Fibroblast of lung (primary cell): ENCODE results near the gene DNAI2. TPM values are rescaled to one million over a fixed set of nuclear protein-coding genes. Genes with fewer than 3 reads are reported as not detected.

Experiments used
- DNase-seq, 2 donors: peaks; one replicate each; pipeline versions ENCODE4 v3.0.0 to v3.0.0-alpha.2; 2010; ENCODE audit warnings: low read depth in 2 of 2
- H2AFZ ChIP-seq: 2 replicates; pipeline ENCODE4 v1.5.1; 2012; ENCODE audit warnings: low read length, control low read depth, inconsistent platforms
- H3K27ac ChIP-seq: 2 replicates; pipeline ENCODE4 v1.5.1; 2011; ENCODE audit warnings: low read length, control low read depth; ENCODE audit not compliant: insufficient read depth
- H3K27me3 ChIP-seq: 2 replicates; pipeline ENCODE4 v1.5.1; 2011; ENCODE audit warnings: mild to moderate bottlenecking, low read length; ENCODE audit not compliant: control insufficient read depth, insufficient read depth
- H3K36me3 ChIP-seq: 2 replicates; pipeline ENCODE4 v1.5.1; 2011; ENCODE audit warnings: low read length; ENCODE audit not compliant: control insufficient read depth, insufficient read depth
- H3K4me1 ChIP-seq: 2 replicates; pipeline ENCODE4 v1.5.1; 2011; ENCODE audit warnings: low read length; ENCODE audit not compliant: control insufficient read depth, insufficient read depth; ENCODE audit errors: extremely low read depth
- H3K4me2 ChIP-seq: 2 replicates; pipeline ENCODE4 v1.5.1; 2011; ENCODE audit warnings: low read length, control low read depth; ENCODE audit not compliant: insufficient read depth; ENCODE audit errors: extremely low read depth
- H3K4me3 ChIP-seq, 4 experiments: fragments of 200-600 bp in 1 of 4; sonication (generic) in 1 of 4; replicated peaks in 1 of 4; 2 replicates each; pipeline ENCODE4 v1.5.1; 2011 to 2016; ENCODE audit warnings: low read length in 4 of 4, low read depth in 3 of 4, mild to moderate bottlenecking in 3 of 4, control low read depth in 2 of 4, inconsistent platforms in 1 of 4, mixed read lengths in 1 of 4; ENCODE audit not compliant: insufficient read depth in 1 of 4; ENCODE audit errors: control extremely low read depth in 1 of 4
- H3K79me2 ChIP-seq: 2 replicates; pipeline ENCODE4 v1.5.1; 2012; ENCODE audit warnings: mild to moderate bottlenecking, low read length, inconsistent platforms; ENCODE audit not compliant: control insufficient read depth, insufficient read depth
- H3K9ac ChIP-seq: 2 replicates; pipeline ENCODE4 v1.5.1; 2011; ENCODE audit warnings: mild to moderate bottlenecking, low read length, control low read depth; ENCODE audit not compliant: insufficient read depth
- H3K9me3 ChIP-seq: 2 replicates; pipeline ENCODE4 v1.5.1; 2012; ENCODE audit warnings: low read depth, low read length; ENCODE audit not compliant: control insufficient read depth, insufficient read depth
- H4K20me1 ChIP-seq: 2 replicates; pipeline ENCODE4 v1.5.1; 2011; ENCODE audit warnings: low read length; ENCODE audit not compliant: control insufficient read depth, insufficient read depth; ENCODE audit errors: extremely low read depth
- CTCF ChIP-seq, 2 donors: IDR thresholded peaks in 1 of 2; conservative IDR thresholded peaks in 1 of 2; 1 replicate in 1 of 2; 2 replicates in 1 of 2; pipeline ENCODE4 v1.5.1; 2011 to 2012; ENCODE audit warnings: low read length in 2 of 2, control low read depth in 1 of 2, inconsistent platforms in 1 of 2, low read depth in 1 of 2, mild to moderate bottlenecking in 1 of 2
- EZH2 ChIP-seq: IDR thresholded peaks from 2 replicates; pipeline ENCODE4 v1.5.1; 2012; ENCODE audit warnings: low read length, control low read depth, mild to moderate bottlenecking; ENCODE audit errors: missing control alignments
- polyA plus RNA-seq, 2 donors: library from polyadenylated mRNA; depleted of rRNA in 1 of 2; stranded (reverse) in 1 of 2; unstranded in 1 of 2; fragments of >200 nt; gene quantifications; 2 replicates each; pipeline ENCODE4 v1.2.1, GENCODE V29; 2011 to 2012; ENCODE audit warnings: missing spikeins in 1 of 2
- total RNA-seq: library from RNA; depleted of rRNA; stranded (reverse); fragments of >200 nt; gene quantifications from 2 replicates; pipeline ENCODE4 v1.2.1, GENCODE V29; 2014

Gene DNAI2
- total and polyA plus RNA-seq, 2 donors (not counting 1 experiment from before 2014, with no cell fraction given), result not detected

GRCh38 chr17:74317071-74317470 lies 43.0 kb downstream of the DNAI2 start:
- H3K9me3 ChIP-seq, result no peaks in the 10 kb centered on the region
- H3K27ac ChIP-seq, result no peak overlapping the region

GRCh38 chr17:74318391-74318790 lies 44.4 kb downstream of the DNAI2 start:
- no peaks in the 10 kb centered on the region for H3K9me3 ChIP-seq

More at GRCh38 chr17:74317071-74317470, 43.0 kb downstream of the DNAI2 start:
- Histone ChIP-seq H3K4me1 (no peaks in the 10 kb centered on the region), H3K79me2 (no peaks in the 10 kb centered on the region), H3K4me2 (no peak overlapping the region), H3K36me3 (no peaks in the 10 kb centered on the region), H3K4me3 (no peak overlapping the region), H2AFZ (no peak overlapping the region), H3K27me3 (no peaks in the 10 kb centered on the region), H3K9ac (no peak overlapping the region), H4K20me1 (no peaks in the 10 kb centered on the region)
- TF ChIP-seq CTCF (conservative IDR thresholded peaks at IDR 0.05 in 1 of 2, IDR thresholded peaks at IDR 0.05 in 1 of 2; ENCODE audit: low read depth in 1 of 2, low read length in 2 of 2) (no peak), EZH2 (no peak)
- DNase-seq, result no peak

GRCh38 chr17:74324521-74324920 lies 50.5 kb downstream of the DNAI2 start:
- H3K4me1 ChIP-seq, result no peaks in the 10 kb centered on the region
- H3K9ac ChIP-seq, result no peak overlapping the region
- H3K36me3 ChIP-seq, result no peaks in the 10 kb centered on the region
- H3K9me3 ChIP-seq, result no peaks in the 10 kb centered on the region
- no peaks in the 10 kb centered on the region for H4K20me1 ChIP-seq
- TF ChIP-seq EZH2, result no peak
- no peak for TF ChIP-seq CTCF (conservative IDR thresholded peaks at IDR 0.05 in 1 of 2, IDR thresholded peaks at IDR 0.05 in 1 of 2; ENCODE audit: low read depth in 1 of 2, low read length in 2 of 2)
- no peak overlapping the region for H3K27ac ChIP-seq
- H3K27me3 ChIP-seq, result no peaks in the 10 kb centered on the region
- no peak overlapping the region for H3K4me2 ChIP-seq
- H3K4me3 ChIP-seq, result no peak overlapping the region
- H3K79me2 ChIP-seq, result no peaks in the 10 kb centered on the region
- no peak overlapping the region for H2AFZ ChIP-seq
- DNase-seq, result no peak

More at GRCh38 chr17:74318391-74318790, 44.4 kb downstream of the DNAI2 start:
- H3K9ac ChIP-seq, result no peak overlapping the region
- H3K27ac ChIP-seq, result no peak overlapping the region
- H3K4me1 ChIP-seq, result no peaks in the 10 kb centered on the region
- no peaks in the 10 kb centered on the region for H4K20me1 ChIP-seq
- no peak overlapping the region for H3K4me3 ChIP-seq
- H3K36me3 ChIP-seq, result no peaks in the 10 kb centered on the region
- DNase-seq, result no peak
- H3K4me2 ChIP-seq, result no peak overlapping the region
- no peaks in the 10 kb centered on the region for H3K27me3 ChIP-seq
- no peaks in the 10 kb centered on the region for H3K79me2 ChIP-seq
- H2AFZ ChIP-seq, result no peak overlapping the region
- TF ChIP-seq CTCF (conservative IDR thresholded peaks at IDR 0.05 in 1 of 2, IDR thresholded peaks at IDR 0.05 in 1 of 2; ENCODE audit: low read depth in 1 of 2, low read length in 2 of 2) (no peak), EZH2 (no peak)
